ENCODE results near the gene CLMN.

DNA sequence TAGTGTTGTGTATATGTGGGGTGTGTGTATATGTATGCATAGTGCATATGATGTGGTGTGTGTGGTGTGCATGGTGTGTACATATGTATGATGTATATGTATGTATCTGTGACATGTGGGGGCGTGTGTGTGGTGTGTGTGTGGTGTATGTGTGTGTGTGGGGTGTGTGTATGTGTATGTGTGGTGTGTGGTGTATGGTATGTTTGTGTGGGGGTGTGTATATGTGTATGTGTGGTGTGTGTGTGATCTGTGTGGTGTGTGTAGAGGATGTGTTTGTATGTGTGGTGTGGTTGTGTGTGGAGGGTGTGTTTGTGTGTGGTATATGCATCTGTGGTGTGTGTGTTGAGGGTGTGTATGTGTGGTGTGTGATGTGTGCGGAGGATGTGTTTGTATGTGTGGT, 61.6 kb downstream of the CLMN start:
- TF ChIP-seq, protein P1, sequence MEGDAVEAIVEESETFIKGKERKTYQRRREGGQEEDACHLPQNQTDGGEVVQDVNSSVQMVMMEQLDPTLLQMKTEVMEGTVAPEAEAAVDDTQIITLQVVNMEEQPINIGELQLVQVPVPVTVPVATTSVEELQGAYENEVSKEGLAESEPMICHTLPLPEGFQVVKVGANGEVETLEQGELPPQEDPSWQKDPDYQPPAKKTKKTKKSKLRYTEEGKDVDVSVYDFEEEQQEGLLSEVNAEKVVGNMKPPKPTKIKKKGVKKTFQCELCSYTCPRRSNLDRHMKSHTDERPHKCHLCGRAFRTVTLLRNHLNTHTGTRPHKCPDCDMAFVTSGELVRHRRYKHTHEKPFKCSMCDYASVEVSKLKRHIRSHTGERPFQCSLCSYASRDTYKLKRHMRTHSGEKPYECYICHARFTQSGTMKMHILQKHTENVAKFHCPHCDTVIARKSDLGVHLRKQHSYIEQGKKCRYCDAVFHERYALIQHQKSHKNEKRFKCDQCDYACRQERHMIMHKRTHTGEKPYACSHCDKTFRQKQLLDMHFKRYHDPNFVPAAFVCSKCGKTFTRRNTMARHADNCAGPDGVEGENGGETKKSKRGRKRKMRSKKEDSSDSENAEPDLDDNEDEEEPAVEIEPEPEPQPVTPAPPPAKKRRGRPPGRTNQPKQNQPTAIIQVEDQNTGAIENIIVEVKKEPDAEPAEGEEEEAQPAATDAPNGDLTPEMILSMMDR (IDR thresholded peaks at IDR 0.05 in 2 of 3, conservative IDR thresholded peaks at IDR 0.05 in 1 of 3; ENCODE audit: borderline replicate concordance in 1 of 3, insufficient read depth in 1 of 3, low read depth in 2 of 3, low read length in 2 of 3), result no peak
- TF ChIP-seq POLR2AphosphoS5 (IDR thresholded peaks at IDR 0.05; ENCODE audit: low read depth, low read length) (no peak), EZH2 (IDR thresholded peaks at IDR 0.05) (no peak), SIN3A (IDR thresholded peaks at IDR 0.05; ENCODE audit: low read depth) (no peak), RAD21 (IDR thresholded peaks at IDR 0.05; ENCODE audit: low read depth) (no peak), SRF (IDR thresholded peaks at IDR 0.05; ENCODE audit: low read depth) (no peak), CEBPB (IDR thresholded peaks at IDR 0.05; ENCODE audit: low read depth) (no peak), POLR2A (IDR thresholded peaks at IDR 0.05; ENCODE audit: borderline replicate concordance, extremely low read depth, insufficient read depth, insufficient read length) (no peak), CBX3 (IDR thresholded peaks at IDR 0.05; ENCODE audit: low read depth) (0 out of 2 replicates have a peak, but pooled peaks have one; percentile 26), SP1 (IDR thresholded peaks at IDR 0.05; ENCODE audit: low read depth) (no peak)
- TF ChIP-seq, protein P2, sequence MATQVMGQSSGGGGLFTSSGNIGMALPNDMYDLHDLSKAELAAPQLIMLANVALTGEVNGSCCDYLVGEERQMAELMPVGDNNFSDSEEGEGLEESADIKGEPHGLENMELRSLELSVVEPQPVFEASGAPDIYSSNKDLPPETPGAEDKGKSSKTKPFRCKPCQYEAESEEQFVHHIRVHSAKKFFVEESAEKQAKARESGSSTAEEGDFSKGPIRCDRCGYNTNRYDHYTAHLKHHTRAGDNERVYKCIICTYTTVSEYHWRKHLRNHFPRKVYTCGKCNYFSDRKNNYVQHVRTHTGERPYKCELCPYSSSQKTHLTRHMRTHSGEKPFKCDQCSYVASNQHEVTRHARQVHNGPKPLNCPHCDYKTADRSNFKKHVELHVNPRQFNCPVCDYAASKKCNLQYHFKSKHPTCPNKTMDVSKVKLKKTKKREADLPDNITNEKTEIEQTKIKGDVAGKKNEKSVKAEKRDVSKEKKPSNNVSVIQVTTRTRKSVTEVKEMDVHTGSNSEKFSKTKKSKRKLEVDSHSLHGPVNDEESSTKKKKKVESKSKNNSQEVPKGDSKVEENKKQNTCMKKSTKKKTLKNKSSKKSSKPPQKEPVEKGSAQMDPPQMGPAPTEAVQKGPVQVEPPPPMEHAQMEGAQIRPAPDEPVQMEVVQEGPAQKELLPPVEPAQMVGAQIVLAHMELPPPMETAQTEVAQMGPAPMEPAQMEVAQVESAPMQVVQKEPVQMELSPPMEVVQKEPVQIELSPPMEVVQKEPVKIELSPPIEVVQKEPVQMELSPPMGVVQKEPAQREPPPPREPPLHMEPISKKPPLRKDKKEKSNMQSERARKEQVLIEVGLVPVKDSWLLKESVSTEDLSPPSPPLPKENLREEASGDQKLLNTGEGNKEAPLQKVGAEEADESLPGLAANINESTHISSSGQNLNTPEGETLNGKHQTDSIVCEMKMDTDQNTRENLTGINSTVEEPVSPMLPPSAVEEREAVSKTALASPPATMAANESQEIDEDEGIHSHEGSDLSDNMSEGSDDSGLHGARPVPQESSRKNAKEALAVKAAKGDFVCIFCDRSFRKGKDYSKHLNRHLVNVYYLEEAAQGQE (IDR thresholded peaks at IDR 0.05; ENCODE audit: low read depth), result no peak
